GM18526 (cell line): ENCODE results near the gene WDR12.

Source experiments
- POLR2A ChIP-seq: IDR thresholded peaks from 3 replicates; pipeline ENCODE4 v1.6.1; 2011; ENCODE audit not compliant: insufficient read length; ENCODE audit errors: extremely low read depth

The WDR12 gene

DNA sequence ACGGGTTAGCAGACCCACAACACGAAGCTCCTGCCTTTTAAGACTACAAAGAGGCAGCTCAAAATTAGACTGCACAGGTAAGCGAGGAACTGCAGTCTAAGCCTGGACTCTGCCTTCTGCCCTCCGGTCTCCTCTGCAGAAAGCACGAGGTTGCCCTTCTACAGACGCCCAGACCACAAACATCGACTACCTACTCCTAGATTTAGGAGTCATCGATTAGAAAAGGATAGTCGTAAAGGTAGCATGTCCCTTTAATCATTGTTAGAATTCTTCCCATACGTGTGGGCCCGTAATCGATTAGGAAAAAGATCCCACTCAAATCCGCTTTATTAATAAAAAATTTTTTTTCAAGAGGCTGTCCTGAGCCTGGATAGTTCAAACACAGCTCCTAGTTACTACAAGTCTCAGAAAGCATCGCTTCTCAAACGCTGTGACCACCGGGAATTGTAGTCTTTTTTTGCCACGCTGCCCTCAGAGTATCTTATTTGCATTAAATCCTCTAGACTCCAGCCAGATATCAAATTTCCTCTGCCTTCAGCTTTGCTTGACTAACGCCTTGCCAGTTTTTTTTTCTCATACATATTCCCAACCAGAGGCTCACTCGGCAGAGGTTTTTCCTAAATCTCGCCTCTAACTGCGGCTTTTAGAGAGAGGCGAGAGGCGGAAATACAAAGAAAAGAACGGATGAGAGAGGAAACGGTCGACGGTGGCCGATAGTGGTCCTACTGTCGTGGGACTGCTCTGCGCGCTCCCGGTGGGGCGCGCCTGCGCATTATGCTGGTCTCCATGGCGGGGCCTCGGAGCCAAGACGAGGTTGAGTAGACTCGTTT lies at the start of gene WDR12, which contains the start of gene CARF:
Gene WDR12 (minus strand): TSS at position 162 of the 830 bp plus-strand sequence. CDS start 197 bp downstream, outside the sequence.
Gene CARF (plus strand): TSS at position 764 of the 830 bp plus-strand sequence. CDS start 29,628 bp downstream, outside the sequence.
- TF ChIP-seq POLR2A, result peak; percentile 67

DNA sequence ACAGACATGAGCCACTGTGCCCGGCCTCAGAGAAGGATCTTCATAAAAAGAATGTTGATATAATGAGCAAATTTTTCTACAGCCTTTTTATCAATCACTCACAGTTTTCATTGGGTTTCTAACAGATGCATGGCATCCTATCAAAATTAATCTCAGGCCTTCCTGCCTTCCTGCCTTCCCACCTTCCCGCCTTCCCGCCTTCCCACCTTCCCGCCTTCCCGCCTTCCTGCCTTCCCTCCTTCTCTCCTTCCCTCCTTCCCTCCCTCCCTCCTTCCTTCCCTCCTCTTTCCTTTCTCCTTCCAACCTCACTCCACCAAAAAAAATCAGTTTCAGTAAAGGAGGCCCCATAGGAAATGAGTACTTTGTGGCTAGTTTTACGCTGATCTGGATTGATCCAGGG lies 49.1 kb upstream of the WDR12 start:
- no peak for TF ChIP-seq POLR2A

DNA sequence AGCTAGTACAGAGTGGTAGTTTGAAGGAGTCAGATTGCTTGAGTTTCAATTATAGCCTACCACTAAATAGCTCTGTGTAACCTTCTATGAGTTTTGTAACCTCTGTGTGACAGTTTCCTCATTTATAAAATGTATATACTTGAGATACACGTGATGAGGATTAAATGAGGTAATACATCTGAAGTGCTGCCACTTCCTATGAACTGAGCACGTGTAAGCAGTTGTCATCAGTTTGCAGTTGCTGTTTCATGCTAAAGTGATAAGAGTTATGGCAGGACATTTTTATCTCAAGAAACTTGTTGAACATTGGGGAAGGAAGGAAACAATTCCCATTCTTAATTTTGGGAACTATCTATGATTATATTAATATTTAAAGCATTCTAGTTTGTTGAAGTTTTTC lies 39.1 kb upstream of the WDR12 start:
- no peak for TF ChIP-seq POLR2A

DNA sequence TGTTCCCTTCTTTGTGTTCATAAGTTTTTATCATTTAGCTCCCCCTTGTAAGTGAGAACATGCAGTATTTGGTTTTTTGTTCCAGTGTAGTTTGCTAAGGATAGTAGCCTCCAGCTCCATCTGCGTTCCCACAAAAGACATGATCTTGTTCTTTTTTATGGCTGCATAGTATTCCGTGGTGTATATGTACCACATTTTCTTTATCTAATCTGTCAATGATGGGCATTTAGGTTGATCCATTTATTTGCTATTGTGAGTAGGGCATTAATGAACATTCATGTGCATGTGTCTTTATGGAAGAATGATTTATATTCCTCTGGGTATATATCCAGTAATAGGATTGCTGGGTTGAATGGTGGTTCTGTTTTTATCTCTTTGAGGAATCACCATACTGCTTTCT lies 34.0 kb upstream of the WDR12 start:
- no peak for TF ChIP-seq POLR2A

DNA sequence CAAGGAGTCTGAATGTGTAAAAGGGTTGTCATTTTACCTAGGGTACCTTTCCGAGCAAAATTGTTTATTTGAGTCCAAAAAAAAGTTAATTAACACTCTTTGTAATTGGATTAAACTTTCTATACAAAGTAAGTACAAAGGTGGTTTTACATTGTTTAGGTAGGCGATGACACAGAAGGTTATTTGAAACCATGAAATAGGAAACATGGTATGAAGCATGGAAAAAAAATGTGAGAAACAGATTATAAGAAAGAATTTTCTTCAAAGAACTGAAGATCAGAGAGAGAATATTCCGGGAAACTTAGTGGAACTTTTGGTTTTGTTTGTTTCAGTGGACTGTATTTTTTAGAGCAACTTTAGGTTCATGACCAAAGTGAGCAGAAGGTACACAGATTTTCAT lies 33.3 kb upstream of the WDR12 start:
- no peak for TF ChIP-seq POLR2A

DNA sequence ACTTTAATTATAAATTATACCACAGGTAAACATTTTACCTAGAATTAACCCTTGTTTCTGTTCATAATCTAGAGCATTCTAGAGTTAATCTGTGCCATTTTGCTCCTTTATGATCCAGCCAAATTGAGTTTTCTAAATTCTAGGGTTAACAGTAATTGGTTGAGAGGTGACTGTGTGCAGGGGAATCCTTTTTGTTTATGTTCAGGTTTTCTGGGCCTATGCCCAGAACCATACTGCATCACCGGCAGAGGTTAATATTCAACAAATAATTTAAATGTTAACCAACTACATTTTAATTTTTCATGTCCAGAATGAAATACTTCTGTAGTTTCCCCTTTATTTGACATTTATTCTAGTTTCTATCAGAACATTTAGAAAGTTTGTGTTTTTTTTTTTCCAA lies 32.9 kb upstream of the WDR12 start:
- TF ChIP-seq POLR2A, result no peak

DNA sequence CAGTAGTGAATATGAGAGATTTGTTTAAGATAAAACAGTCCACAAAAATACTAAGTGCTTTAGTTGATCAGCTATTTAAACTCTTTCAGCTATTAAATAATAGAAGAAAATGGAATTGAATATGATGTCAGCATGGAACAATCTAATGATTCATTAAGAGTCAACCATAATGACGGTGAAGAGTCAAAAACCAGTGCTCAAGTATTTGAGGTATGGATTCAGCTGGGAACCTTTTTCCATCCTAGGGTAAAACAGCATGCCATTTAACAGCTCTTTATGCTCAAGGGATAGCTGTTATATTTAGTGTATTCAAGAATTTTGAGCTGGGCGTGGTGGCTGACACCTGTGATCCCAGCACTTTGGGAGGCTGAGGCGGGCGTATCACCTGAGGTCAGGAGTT lies 30.3 kb upstream of the WDR12 start:
- TF ChIP-seq POLR2A, result no peak

DNA sequence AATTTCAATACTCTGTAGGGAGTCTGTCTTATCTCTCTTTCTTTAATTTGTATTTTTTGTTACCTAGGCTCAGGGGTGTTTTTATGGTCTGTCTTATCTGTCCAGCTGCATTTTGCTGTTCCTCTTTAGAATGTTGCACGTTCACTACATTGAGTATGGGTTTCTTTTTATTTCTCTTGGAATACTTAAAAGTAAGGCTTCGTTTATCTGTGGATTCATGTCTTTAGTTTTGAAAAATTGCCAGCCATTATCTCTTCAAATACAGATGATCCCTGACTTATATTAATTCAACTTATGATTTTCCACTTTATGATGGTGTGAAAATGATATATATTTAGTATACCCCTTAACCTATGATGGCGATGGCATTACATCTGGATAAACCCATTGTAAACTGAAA lies 27.5 kb upstream of the WDR12 start:
- no peak for TF ChIP-seq POLR2A

DNA sequence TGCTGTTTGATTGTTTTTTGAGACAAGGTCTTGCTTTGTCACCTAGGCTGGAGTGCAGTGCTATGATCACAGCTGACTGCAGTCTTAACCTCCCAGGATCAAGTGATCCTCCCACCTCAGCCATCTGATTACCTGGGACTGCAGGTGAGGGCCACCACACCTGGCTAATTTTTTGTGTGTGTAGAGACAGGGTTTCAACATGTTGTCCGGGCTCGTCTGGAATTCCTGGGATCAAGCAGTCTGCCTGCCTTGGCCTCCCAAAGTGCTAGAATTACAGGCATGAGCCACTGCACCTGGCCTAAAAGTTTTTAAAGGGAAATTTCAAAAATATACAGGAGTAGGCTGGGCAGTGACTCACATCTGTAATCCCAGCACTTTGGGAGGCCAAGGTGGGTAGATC lies 23.0 kb upstream of the WDR12 start:
- no peak for TF ChIP-seq POLR2A

DNA sequence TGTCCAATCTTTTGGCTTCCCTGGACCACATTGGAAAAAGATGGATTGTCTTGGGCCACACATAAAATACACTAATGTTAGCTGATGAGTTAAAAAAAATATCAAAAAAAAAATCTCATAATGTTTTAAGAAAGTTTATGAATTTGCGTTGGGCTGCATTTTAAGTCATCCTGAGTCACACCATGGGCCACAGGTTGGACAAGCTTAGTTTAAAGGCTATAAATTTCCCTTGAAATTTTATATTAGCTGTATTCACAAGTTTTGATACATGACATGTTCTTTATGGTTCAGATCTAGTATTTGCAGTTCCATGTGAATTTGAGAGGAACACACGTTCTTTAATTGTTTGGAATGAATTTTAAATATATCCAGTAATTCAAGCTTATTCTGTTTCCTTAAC lies 22.5 kb upstream of the WDR12 start:
- TF ChIP-seq POLR2A, result no peak

DNA sequence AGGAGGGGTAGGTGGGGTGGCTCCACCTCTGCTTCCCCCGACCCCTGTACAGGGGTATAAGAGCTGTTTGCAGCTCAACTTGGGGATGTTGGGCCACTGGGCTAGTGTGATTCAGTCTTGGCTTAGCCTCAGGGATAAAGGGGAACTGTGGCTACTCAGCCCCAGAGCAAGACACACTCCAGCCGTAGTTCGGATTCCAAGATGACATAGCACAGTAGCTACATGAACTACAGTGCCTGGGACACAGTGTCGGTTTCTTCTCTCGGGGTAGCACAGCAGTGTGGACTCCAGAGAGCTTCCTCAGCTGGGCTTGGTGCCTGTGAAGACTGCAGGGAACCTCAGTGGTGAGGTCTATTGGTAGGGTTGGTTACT lies 21.7 kb upstream of the WDR12 start:
- no peak for TF ChIP-seq POLR2A

DNA sequence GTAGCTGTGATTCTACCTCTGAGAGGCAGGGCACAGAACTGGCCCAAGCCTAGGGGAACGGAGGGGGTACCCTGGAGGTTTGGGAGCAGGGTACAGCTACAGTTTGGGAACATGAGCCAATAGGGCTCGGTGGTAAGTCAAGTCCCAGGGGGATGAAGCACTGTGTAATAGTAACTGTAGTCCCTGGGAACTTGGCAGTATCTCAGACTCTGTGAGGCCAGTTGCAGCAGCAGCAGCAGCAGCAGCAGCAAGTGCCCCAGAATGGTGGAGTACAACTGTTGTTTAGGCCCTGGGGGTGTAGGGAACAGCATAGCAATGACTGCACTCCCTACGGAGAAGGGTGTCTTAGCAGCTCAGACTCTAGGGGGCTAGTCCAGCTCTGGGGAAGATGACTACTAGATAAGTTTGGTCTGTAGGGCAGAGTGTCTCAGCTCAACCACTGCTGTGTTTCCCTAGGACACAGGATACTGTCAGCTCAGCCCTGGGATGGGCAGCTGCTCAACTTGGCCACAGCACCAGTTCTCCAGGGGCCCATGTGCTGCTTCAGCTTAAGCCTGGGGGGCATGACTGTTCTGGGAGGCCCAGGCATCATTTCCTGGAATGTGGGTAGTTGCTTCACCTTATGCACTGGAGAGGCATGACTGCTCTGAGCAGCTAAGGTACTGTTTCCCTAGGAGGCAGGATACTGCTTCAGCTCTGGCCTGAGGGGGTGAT lies 21.1 kb upstream of the WDR12 start:
- no peak for TF ChIP-seq POLR2A

DNA sequence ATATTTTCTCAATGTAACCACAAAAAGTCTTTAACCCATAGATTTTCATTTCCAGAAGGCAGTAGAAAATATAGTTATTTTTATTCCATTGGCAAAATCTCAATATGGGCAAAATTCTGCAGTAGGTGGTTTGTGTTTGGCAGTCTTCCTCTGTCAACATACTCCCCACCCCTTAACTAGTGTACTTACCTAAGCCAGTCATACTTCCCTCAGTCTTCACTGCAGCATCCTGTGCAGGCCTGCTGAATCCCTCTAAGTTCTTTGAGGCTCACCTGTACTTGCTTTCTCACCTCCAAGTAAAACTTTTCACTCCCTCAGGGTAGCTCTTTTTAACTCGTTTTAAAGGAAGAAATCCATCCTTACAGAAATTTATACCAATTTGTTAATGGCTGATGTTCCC lies 7.4 kb upstream of the WDR12 start:
- TF ChIP-seq POLR2A, result no peak

DNA sequence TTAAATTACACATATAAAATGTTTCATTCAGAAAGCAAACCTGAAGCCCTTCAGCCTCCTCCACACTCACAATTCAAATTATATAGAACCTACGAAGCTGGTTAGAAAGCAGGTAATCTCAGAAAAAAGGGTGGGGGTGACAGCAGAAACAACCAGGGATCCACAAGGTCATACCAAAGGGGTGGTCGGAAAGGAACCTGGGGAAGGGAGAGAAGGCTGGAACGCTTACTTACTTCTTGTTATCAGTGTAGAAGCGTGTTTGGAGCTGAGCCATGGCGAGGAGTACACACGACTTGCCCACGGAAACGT lies 316 bp downstream of the WDR12 start:
- no peak for TF ChIP-seq POLR2A

DNA sequence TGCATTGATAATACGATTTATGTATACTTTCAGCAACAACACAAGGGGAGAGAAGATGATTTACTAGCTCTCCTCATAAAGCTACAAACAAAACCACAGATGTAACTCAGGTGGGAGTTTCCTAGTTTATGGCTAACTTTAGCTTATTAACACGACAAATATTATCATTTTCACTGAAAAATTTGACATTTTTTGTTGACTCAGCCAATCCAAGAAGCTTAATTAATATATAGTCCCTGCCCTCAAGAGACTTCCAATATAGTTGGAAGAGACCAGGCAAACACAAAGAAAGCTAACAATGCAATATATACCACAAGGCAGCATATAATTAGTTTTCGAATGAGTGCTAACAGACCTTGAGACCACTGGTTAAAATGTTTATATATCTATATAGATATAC lies 775 bp downstream of the WDR12 start:
- no peak for TF ChIP-seq POLR2A

DNA sequence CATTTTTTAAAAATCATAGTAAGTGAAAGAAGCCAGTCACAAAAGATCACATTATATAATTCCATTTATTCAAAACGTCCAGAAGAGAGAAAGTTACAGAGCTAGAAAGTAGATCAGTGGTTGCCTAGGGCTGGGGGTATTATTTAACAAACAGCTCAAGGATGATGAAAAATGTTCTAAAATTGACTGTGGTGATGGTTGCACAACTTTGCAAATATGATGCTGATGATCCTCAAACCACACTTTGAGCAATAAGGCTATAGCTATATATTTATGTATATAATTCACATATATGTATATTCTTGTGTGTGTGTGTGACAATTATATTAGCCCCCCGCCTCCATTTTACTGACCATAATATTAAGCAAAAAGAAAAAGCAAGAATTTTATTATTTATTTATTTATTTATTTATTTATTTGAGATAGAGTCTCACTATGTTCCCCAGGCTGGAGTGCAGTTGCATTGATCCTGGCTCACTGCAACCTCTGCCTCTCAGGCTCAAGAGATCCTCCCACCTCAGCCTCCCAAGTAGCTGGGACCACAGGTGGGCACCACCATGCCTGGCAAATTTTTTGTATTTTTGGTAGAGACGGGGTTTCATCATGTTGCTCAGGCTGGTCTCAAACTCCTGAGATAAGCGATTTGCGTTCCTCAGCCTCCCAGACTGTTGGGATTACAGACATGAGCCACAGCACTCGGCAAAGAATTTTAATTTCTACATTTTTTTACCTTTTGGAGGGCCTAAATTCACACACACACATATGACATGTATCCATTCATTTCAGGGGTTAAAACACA lies 1.9 kb downstream of the WDR12 start:
- no peak for TF ChIP-seq POLR2A
